Stimulated activated naive CD8-positive, alpha-beta T cell treated with anti-CD3 and anti-CD28 coated beads, Interleukin-15, Interleukin-2, amounts not matched to agents 100 ng/mL and 50 ng/mL, for 24 hours (primary cell): ENCODE measurements around the gene MFSD6L.

Source experiments
- H3K27ac Mint-ChIP-seq: one replicate; pipeline ENCODE4 v1.8.0; 2021; ENCODE audit warnings: mild to moderate bottlenecking, mixed read lengths
- H3K27me3 Mint-ChIP-seq: one replicate; pipeline ENCODE4 v1.8.0; 2021; ENCODE audit warnings: mixed read lengths
- H3K36me3 Mint-ChIP-seq: one replicate; pipeline ENCODE4 v1.8.0; 2021; ENCODE audit warnings: low read depth, mixed read lengths
- H3K4me1 Mint-ChIP-seq: one replicate; pipeline ENCODE4 v1.8.0; 2021; ENCODE audit warnings: low read depth, mixed read lengths
- H3K4me3 Mint-ChIP-seq: one replicate; pipeline ENCODE4 v1.8.0; 2021; ENCODE audit warnings: mild to moderate bottlenecking, mixed read lengths
- H3K9me3 Mint-ChIP-seq: one replicate; pipeline ENCODE4 v1.8.0; 2021; ENCODE audit warnings: mixed read lengths

The MFSD6L gene

DNA sequence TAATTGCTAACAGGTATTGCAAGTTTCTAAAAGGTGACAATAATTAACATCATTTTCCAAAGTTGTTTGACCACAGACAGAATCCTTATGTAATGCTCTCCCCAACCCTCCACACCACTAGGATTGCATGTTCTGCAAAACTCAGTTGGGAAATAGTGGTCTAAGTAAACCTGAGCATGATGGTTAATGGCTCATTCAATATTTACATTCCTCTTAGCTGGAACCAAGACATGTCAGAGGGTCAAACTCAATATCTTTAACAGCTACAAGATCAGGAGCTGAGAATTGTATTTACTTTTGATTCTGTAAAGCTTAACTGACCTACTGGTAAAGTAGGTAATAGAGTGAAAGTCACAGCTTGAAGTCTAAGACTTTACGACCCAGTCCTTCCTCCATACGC, 10.2 kb downstream of the MFSD6L start:
- no peak overlapping the region for H3K4me3 Mint-ChIP-seq
- H3K4me1 Mint-ChIP-seq, result peaks cover 5% of the 10 kb centered on the region
- H3K9me3 Mint-ChIP-seq, result peaks cover 4% of the 10 kb centered on the region
- H3K36me3 Mint-ChIP-seq, result no peaks in the 10 kb centered on the region
- no peak overlapping the region for H3K27ac Mint-ChIP-seq
- no peaks in the 10 kb centered on the region for H3K27me3 Mint-ChIP-seq

GRCh38 chr17:8785547-8786413, 13.4 kb downstream of the MFSD6L start:
- peaks cover 7% of the 10 kb centered on the region for H3K4me1 Mint-ChIP-seq
- H3K27ac Mint-ChIP-seq, result no peak overlapping the region
- no peaks in the 10 kb centered on the region for H3K27me3 Mint-ChIP-seq
- H3K36me3 Mint-ChIP-seq, result no peaks in the 10 kb centered on the region
- H3K4me3 Mint-ChIP-seq, result no peak overlapping the region
- H3K9me3 Mint-ChIP-seq, result no peaks in the 10 kb centered on the region

DNA sequence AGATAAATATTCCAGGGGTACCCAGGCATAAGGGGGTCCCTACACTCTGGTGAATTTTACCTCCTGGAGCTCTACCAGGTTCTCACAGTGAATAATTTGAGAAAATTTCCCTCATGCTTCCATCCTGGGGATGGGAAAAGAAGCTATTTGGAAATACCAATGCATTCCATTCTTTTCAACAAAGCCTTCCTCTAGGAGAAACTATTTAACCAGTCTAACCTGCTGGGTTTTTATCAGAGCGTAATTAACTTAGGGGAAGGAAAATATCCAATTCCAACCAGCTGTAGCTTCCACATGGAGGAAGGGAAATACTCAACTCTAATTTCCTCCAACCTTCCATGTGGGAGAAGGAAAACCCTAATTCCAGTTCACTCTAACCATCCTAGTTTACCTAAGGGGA, 17.0 kb downstream of the MFSD6L start:
- Mint-ChIP-seq H3K27me3 (peaks cover 5% of the 10 kb centered on the region), H3K36me3 (no peaks in the 10 kb centered on the region), H3K4me3 (no peak overlapping the region), H3K9me3 (no peaks in the 10 kb centered on the region), H3K27ac (no peak overlapping the region), H3K4me1 (peaks cover 7% of the 10 kb centered on the region)

- H3K27ac Mint-ChIP-seq, result no peak overlapping the region
- H3K27me3 Mint-ChIP-seq, result peaks cover 9% of the 10 kb centered on the region
- peaks cover 7% of the 10 kb centered on the region for H3K4me1 Mint-ChIP-seq
- H3K36me3 Mint-ChIP-seq, result no peaks in the 10 kb centered on the region
- no peak overlapping the region for H3K4me3 Mint-ChIP-seq
- H3K9me3 Mint-ChIP-seq, result no peaks in the 10 kb centered on the region
Measured at GRCh38 chr17:8781776-8782175, 17.4 kb downstream of the MFSD6L start.

GRCh38 chr17:8776881-8777280, 22.3 kb downstream of the MFSD6L start:
- H3K27ac Mint-ChIP-seq, result no peak overlapping the region
- peaks cover 13% of the 10 kb centered on the region for H3K9me3 Mint-ChIP-seq
- H3K27me3 Mint-ChIP-seq, result peaks cover 26% of the 10 kb centered on the region
- peaks cover 5% of the 10 kb centered on the region for H3K4me1 Mint-ChIP-seq
- no peak overlapping the region for H3K4me3 Mint-ChIP-seq
- H3K36me3 Mint-ChIP-seq, result no peaks in the 10 kb centered on the region

GRCh38 chr17:8776248-8776647, 22.9 kb downstream of the MFSD6L start:
- H3K9me3 Mint-ChIP-seq, result peaks cover 13% of the 10 kb centered on the region
- peaks cover 26% of the 10 kb centered on the region for H3K27me3 Mint-ChIP-seq
- no peak overlapping the region for H3K4me3 Mint-ChIP-seq
- no peaks in the 10 kb centered on the region for H3K4me1 Mint-ChIP-seq
- no peaks in the 10 kb centered on the region for H3K36me3 Mint-ChIP-seq
- no peak overlapping the region for H3K27ac Mint-ChIP-seq

- peaks cover 7% of the 10 kb centered on the region for H3K27me3 Mint-ChIP-seq
- no peak overlapping the region for H3K27ac Mint-ChIP-seq
- no peaks in the 10 kb centered on the region for H3K36me3 Mint-ChIP-seq
- no peaks in the 10 kb centered on the region for H3K9me3 Mint-ChIP-seq
- no peaks in the 10 kb centered on the region for H3K4me1 Mint-ChIP-seq
- H3K4me3 Mint-ChIP-seq, result no peak overlapping the region
Measured at GRCh38 chr17:8766731-8767130, 32.4 kb downstream of the MFSD6L start.

DNA sequence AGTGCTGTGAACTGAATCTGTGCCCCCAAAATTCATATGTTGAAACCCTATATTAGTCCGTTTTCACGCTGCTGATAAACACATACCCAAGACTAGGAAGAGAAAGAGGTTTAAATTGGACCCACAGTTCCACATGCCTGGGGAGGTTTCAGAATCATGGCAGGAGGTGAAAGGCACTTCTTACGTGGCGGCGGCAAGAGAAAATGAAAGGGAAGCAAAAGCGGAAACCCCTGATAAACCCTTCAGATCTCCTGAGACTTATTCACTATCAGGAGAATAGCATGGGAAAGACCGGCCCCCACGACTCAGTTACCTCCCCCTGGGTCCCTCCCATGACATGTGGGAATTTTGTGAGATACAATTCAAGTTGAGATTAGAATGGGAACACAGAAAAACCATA, 37.2 kb downstream of the MFSD6L start:
- no peak overlapping the region for H3K27ac Mint-ChIP-seq
- H3K4me1 Mint-ChIP-seq, result no peaks in the 10 kb centered on the region
- H3K27me3 Mint-ChIP-seq, result peaks cover 4% of the 10 kb centered on the region
- no peaks in the 10 kb centered on the region for H3K9me3 Mint-ChIP-seq
- no peak overlapping the region for H3K4me3 Mint-ChIP-seq
- no peaks in the 10 kb centered on the region for H3K36me3 Mint-ChIP-seq

GRCh38 chr17:8758137-8758596, 41.0 kb downstream of the MFSD6L start, which contains the start of gene SPDYE4:
Gene SPDYE4 (minus strand): TSS chr17:8758546. CDS start chr17:8758382, 164 bp downstream.
- no peak within 1 kb of the TSS for H3K4me3 Mint-ChIP-seq
- no peaks in the 10 kb centered on the region for H3K36me3 Mint-ChIP-seq
- H3K9me3 Mint-ChIP-seq, result no peaks in the 10 kb centered on the region
- H3K27me3 Mint-ChIP-seq, result no peaks in the 10 kb centered on the region
- no peak within 1 kb of the TSS for H3K27ac Mint-ChIP-seq
- H3K4me1 Mint-ChIP-seq, result no peaks in the 10 kb centered on the region

DNA sequence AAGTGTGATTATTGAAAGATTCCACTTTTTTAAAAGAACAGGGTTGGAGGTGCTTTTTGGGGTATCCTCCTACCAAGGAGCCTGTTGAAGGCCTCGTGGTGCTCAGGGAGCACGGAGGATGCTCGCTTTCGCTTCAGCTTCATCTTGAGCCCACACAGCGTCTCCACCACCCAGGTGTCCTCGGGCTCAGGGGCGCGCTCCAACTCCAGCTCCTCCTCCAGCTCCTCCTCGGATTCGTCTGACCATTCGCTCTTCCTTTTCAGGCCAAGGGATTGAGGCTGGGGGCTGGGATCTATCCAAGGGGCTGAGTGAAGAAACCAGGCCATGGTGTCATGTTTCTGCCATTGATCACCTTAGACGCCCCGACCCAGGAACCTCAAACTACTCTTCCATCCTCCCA, 42.0 kb downstream of the MFSD6L start:
- H3K36me3 Mint-ChIP-seq, result no peaks in the 10 kb centered on the region
- no peaks in the 10 kb centered on the region for H3K9me3 Mint-ChIP-seq
- no peak overlapping the region for H3K27ac Mint-ChIP-seq
- H3K27me3 Mint-ChIP-seq, result no peaks in the 10 kb centered on the region
- H3K4me3 Mint-ChIP-seq, result no peak overlapping the region
- H3K4me1 Mint-ChIP-seq, result no peaks in the 10 kb centered on the region

DNA sequence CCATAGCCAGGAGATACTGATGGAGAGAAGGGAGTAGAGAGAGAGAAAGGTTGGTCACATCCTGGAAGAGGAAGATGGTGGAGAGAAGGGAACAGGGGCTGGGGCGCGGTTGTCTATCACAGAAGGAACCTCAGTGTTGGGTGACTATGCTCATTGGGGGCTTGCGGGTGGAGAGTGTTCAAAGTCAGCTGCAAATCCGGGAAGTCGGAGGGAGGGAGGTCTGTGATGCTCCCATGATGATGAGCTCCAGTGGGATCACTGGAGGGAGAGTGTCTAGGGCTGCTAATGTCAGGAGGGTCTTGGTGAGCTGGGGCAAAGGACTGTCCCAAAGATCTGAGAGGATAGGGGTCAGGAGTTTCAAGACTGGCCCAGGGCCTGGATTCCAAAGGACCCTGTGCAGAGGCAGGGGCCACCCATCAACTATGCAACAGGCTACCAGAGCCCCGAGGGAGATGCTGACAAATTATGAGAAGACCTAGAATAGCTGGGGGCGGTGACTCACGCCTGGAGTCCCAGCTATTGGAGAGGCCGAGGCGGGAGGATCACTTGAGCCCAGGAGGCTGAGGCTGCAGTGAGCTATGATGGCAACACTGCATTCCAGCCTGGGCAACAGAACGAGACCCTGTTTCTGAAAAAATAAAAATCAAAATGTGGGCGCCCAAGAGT, 43.4 kb downstream of the MFSD6L start:
- no peaks in the 10 kb centered on the region for H3K36me3 Mint-ChIP-seq
- H3K4me1 Mint-ChIP-seq, result no peaks in the 10 kb centered on the region
- no peak overlapping the region for H3K4me3 Mint-ChIP-seq
- no peaks in the 10 kb centered on the region for H3K9me3 Mint-ChIP-seq
- no peak overlapping the region for H3K27ac Mint-ChIP-seq
- no peaks in the 10 kb centered on the region for H3K27me3 Mint-ChIP-seq

DNA sequence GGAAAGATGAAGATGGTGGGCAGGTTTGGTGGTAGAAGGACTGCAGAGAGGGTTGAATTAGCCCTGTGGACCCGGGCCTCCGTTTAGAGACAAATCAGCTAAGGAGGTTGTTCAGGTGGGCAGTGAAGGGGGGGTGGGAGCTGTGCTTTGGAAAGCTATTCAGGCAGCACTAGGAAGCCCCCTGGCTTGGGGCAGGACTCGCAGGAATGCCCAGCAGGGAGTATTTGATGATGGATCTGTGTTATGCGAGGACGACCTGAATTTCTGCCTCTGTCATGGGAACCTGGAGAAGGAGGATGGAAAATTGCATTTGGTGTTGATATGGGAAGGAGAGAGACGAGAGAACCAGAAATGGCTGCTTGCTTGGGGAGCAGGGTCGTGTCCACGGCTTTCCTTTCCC, 44.3 kb downstream of the MFSD6L start:
- Mint-ChIP-seq H3K4me1 (no peaks in the 10 kb centered on the region), H3K9me3 (no peaks in the 10 kb centered on the region), H3K36me3 (no peaks in the 10 kb centered on the region), H3K27ac (no peak overlapping the region), H3K27me3 (no peaks in the 10 kb centered on the region), H3K4me3 (no peak overlapping the region)

DNA sequence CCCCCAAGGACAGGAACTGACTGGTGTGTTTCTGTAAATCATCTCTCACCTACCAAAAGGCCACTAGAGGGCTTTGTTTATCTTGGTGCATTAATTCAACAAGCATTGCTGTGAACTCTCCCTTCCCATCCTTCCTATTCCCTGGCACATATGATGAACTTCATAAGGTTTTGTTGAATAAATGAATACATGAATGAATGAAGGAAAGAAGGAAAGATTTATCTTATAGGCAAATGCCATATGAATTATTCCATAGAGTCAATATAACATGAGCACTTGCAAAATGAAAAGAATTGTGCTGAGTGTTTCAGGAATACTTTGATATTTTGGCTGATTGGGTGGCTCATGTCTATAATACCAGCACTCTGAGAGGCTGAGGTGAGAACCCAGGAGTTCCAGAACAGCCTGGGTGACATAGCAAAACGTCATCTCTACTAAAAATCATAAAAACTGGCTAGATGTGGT, 45.2 kb downstream of the MFSD6L start:
- H3K27me3 Mint-ChIP-seq, result no peaks in the 10 kb centered on the region
- H3K27ac Mint-ChIP-seq, result no peak overlapping the region
- no peaks in the 10 kb centered on the region for H3K4me1 Mint-ChIP-seq
- no peaks in the 10 kb centered on the region for H3K36me3 Mint-ChIP-seq
- H3K4me3 Mint-ChIP-seq, result no peak overlapping the region
- no peaks in the 10 kb centered on the region for H3K9me3 Mint-ChIP-seq

DNA sequence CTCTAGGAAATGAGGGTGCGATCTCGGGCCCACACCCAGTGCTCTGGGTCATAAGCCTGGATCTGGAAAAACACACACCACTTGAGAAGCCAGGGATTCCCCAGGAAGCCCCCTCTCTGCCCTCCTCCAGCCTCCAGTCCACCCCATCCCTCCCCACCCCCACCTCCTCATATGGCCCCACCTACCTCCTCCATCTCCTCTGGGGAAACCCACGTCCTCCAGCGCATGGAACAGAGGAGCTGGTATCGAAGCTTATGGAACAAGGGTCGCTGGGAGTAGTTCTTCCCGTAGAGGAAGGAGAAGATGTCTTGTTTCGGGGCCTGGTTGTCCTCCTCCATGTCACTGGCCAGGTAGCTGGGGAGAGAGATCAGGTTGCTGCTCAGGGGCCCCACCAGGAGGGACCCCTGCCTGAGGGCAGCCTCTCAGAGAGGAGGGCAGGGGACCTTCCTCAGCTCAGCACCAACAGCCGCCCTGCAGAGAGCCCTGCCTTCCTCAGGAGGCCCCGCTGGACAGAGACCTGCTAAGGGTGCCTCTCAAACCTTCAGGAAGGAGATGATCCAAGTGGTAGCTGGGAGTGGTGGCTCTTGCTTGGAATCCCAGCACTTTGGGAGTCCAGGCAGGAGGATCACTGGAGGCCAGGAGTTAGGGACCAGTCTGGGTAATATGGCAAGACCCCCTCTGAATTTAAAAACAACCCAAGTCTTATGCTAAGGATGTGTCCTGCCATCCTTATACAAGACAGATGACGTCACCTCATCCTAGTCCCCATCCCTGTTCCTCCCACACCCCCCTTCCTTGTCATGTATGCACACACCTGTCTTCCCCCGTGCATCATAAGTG, 45.8 kb downstream of the MFSD6L start:
- H3K27ac Mint-ChIP-seq, result no peak overlapping the region

DNA sequence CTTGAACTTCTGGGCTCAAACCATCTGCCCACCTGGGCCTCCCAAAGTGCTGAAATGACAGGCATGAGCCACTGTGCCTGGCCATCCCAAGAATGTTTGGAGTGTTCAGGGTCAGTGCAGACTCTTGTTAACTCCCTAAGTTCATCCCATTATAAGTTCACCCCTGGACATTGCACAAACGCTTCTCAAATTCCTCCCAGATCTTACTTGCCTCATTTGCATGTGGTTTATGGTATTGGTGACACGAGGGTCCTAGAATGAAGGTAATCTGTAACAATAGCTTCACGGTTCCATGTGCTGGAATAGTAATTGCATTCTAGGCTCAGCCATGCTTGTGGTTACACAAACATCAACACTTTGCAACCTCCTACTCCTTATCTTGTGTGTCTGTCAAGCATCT, 49.5 kb downstream of the MFSD6L start:
- Mint-ChIP-seq H3K4me1 (peaks cover 7% of the 10 kb centered on the region), H3K36me3 (no peaks in the 10 kb centered on the region), H3K4me3 (no peak overlapping the region), H3K27me3 (no peaks in the 10 kb centered on the region), H3K9me3 (peaks cover 6% of the 10 kb centered on the region), H3K27ac (no peak overlapping the region)

More for the DNA sequence above, 45.8 kb downstream of the MFSD6L start:
- Mint-ChIP-seq H3K36me3 (no peaks in the 10 kb centered on the region), H3K4me3 (no peak overlapping the region), H3K9me3 (no peaks in the 10 kb centered on the region), H3K27me3 (no peaks in the 10 kb centered on the region), H3K4me1 (no peaks in the 10 kb centered on the region)
